Retina (tissue), 1 donor: ENCODE results near the gene ATXN7L3B.
"Not testable (repeated sequence)": the region's sequence is repeated elsewhere in the genome, so short reads cannot be mapped to it uniquely, and the experiment has no call there.

Source experiments
- DNase-seq: peaks from one replicate; pipeline ENCODE4 v3.0.0-alpha.2; 2016

Gene ATXN7L3B, protein sequence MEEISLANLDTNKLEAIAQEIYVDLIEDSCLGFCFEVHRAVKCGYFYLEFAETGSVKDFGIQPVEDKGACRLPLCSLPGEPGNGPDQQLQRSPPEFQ

DNA sequence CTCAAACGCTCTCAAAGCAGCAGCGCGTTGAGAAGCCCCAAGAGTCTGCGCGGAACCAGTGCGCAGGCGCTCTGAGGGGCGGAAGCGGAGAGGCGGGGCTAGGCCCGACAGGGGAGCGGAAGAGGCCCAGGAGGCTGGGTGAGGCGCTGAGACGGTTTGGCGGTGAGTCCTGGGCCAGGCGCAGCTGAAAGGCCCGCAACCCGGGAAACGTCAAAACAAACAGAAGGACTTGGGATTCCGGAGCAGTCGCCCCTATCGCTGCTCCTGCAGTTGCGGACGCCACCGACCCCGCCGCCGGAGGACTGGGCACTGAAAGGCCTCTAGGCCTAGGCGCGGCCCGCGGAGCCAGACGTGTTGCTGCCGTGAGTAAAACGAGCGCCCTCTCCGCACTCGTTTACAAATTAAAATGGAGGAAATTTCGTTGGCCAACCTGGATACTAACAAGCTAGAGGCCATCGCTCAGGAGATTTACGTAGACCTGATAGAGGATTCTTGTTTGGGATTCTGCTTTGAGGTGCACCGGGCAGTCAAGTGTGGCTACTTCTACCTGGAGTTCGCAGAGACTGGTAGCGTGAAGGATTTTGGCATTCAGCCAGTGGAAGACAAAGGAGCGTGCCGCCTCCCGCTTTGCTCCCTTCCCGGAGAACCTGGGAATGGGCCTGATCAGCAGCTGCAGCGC, at the start of gene ATXN7L3B:
ATXN7L3B (plus strand) TSS at position 129 of the 679 bp plus-strand sequence; CDS start at position 407, 278 bp downstream.
- DNase-seq: peak; percentile 99

- DNase-seq: no peak
Measured at GRCh38 chr12:74488134-74488533, 49.5 kb upstream of the ATXN7L3B start.

- no peak for DNase-seq
Measured at GRCh38 chr12:74489543-74489942, 48.1 kb upstream of the ATXN7L3B start.

GRCh38 chr12:74490390-74491064, 47.1 kb upstream of the ATXN7L3B start:
- no peak for DNase-seq

- no peak for DNase-seq
Measured at GRCh38 chr12:74491374-74491773, 46.3 kb upstream of the ATXN7L3B start.

DNA sequence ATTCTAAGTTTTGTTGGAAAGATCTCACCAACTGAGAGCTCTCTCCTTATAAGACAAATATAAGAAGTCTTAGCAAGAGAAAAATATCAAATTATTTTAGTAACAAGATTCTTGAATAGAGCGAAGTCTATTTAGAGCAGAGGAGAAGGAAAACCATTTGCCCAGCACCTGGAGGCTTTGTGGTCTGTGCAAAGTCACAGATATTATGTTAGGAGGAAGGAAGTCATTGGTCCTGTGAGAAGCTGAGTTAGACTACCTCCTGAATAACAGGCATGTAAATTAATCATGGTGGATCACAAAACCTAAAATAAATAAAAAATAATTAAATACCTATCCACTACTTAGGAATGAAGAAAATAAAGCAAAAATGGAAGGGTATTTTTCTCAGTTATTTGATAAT, 38.4 kb upstream of the ATXN7L3B start:
- DNase-seq: no peak

DNA sequence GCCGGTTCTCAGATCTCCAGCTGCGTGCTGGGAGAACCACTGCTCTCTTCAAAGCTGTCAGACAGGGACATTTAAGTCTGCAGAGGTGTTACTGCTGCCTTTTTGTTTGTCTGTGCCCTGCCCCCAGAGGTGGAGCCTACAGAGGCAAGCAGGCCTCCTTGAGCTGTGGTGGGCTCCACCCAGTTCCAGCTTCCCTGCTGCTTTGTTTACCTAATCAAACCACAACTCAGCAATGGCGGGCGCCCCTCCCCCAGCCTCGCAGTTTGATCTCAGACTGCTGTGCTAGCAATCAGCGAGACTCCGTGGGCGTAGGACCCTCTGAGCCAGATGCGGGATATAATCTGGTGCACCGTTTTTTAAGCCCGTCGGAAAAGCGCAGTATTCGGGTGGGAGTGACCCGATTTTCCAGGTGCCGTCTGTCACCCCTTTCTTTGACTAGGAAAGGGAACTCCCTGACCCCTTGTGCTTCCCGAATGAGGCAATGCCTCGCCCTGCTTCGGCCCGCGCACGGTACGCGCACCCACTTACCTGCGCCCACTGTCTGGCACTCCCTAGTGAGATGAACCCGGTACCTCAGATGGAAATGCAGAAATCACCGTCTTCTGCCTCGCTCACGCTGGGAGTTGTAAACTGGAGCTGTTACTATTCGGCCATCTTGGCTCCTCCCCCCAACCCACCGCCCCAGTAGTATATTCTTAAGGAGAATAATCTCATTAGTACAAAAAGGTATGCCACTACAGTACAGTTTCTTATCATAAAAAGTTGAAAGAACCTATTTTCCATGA, 28.6 kb upstream of the ATXN7L3B start:
- DNase-seq: not testable (repeated sequence)

GRCh38 chr12:74509886-74510285, 27.7 kb upstream of the ATXN7L3B start:
- no peak for DNase-seq

- DNase-seq: no peak
Measured at GRCh38 chr12:74514098-74514872, 23.4 kb upstream of the ATXN7L3B start.

DNA sequence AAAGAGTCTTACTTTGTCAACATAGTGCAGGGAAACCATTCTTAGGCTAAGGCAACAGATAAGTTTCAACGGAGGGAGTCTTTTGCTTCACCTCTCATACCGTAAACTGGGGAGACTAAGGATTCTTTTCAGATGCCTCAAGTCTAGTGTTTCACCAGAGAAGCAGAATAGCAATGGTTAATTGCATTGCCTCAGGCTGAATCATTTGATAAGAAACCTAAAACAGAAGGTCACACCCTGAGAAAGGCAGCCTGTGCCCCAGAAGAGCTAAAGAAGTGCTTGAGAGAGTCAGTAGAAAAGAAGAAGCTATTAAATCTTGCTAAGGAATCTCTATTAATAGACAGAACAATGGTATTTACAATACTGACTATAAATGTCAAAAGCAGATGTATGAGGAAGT, 21.8 kb upstream of the ATXN7L3B start:
- no peak for DNase-seq

GRCh38 chr12:74526535-74526934, 11.1 kb upstream of the ATXN7L3B start:
- no peak for DNase-seq

- DNase-seq: no peak
Measured at GRCh38 chr12:74527491-74527890, 10.1 kb upstream of the ATXN7L3B start.

- no peak for DNase-seq
Measured at GRCh38 chr12:74530676-74531075, 7.0 kb upstream of the ATXN7L3B start.

DNA sequence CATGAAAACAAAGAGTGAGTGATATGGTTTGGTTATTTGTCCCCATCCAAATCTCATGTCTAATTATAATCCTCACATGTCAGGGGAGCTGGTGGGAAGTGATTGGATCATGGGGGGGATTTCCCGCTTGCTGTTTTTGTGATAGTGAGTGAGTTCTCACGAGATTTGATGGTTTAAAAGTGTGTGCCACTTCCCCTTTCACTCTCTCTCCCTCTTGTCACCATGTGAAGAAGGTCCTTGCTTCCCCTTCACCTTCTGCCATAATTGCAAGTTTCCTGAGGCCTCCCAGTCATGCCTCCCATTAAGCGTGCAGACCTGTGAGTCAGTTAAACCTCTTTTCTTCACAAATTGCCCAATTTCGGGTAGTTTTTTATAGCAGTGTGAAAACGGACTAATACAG, 2.1 kb upstream of the ATXN7L3B start:
- DNase-seq: no peak

- no peak for DNase-seq
Measured at GRCh38 chr12:74537126-74537706, 419 bp upstream of the ATXN7L3B start.

GRCh38 chr12:74538491-74539258, 1.0 kb downstream of the ATXN7L3B start:
- DNase-seq: no peak

- no peak for DNase-seq
Measured at GRCh38 chr12:74539261-74539660, 1.6 kb downstream of the ATXN7L3B start.

- DNase-seq: no peak
Measured at GRCh38 chr12:74539765-74540526, 2.3 kb downstream of the ATXN7L3B start.

DNA sequence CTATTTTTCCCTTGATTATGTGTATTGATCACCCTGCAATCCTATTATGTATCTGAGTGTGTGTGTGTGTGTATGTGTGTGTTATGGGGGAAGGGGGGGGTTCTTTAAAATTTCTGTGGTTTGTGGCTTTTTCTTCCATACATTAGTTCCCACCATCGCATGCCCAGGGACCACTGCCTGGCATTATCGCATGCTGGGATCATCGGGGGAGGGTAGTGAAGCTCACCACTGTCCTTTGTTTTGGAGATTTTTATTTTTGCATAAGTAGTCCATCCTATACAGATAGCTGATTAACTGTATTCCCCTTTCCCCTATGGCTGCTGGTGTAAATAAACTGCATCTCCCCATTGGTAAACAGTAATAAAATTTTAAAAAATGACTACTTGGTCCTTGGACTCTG, 3.4 kb downstream of the ATXN7L3B start:
- no peak for DNase-seq

- no peak for DNase-seq
Measured at GRCh38 chr12:74547249-74547648, 9.6 kb downstream of the ATXN7L3B start.

GRCh38 chr12:74551291-74551690, 13.7 kb downstream of the ATXN7L3B start:
- DNase-seq: no peak
